OCI-M1 (cell line): Measurements from ENCODE around the gene SMYD3.
"Not testable (repeated sequence)": the region's sequence is repeated elsewhere in the genome, so short reads cannot be mapped to it uniquely, and the experiment has no call there.

Source experiments
- DNase-seq: peaks from one replicate; lab custom pipeline; 2025; lab: John Stamatoyannopoulos, UW

Gene SMYD3

GRCh38 chr1:245834002-245834401, 673.1 kb downstream of the SMYD3 start:
- DNase-seq: no peak

- no peak for DNase-seq
These were observed 674.1 kb downstream of the SMYD3 start for GRCh38 chr1:245832771-245833527.

GRCh38 chr1:245831518-245831917, 675.6 kb downstream of the SMYD3 start:
- no peak for DNase-seq

- DNase-seq: no peak
These were observed 677.3 kb downstream of the SMYD3 start for GRCh38 chr1:245829826-245830225.

GRCh38 chr1:245829194-245829593, 677.9 kb downstream of the SMYD3 start:
- DNase-seq: no peak

GRCh38 chr1:245827301-245827700, 679.8 kb downstream of the SMYD3 start:
- no peak for DNase-seq

- DNase-seq: no peak
These were observed 681.8 kb downstream of the SMYD3 start for GRCh38 chr1:245825128-245825901.

- DNase-seq: no peak
These were observed 683.5 kb downstream of the SMYD3 start for GRCh38 chr1:245823408-245824147.

GRCh38 chr1:245822996-245823395, 684.1 kb downstream of the SMYD3 start:
- no peak for DNase-seq

- DNase-seq: not testable (repeated sequence)
These were observed 688.7 kb downstream of the SMYD3 start for GRCh38 chr1:245818363-245818762.

GRCh38 chr1:245816496-245816895, 690.6 kb downstream of the SMYD3 start:
- DNase-seq: not testable (repeated sequence)

GRCh38 chr1:245814651-245815050, 692.4 kb downstream of the SMYD3 start:
- no peak for DNase-seq

- no peak for DNase-seq
These were observed 694.8 kb downstream of the SMYD3 start for GRCh38 chr1:245812278-245812677.

- no peak for DNase-seq
These were observed 696.2 kb downstream of the SMYD3 start for GRCh38 chr1:245810789-245811337.

GRCh38 chr1:245810181-245810769, 696.8 kb downstream of the SMYD3 start:
- no peak for DNase-seq

- no peak for DNase-seq
These were observed 697.7 kb downstream of the SMYD3 start for GRCh38 chr1:245809361-245809760.

GRCh38 chr1:245807954-245808719, 698.9 kb downstream of the SMYD3 start:
- no peak for DNase-seq

- peak; percentile 37 for DNase-seq
These were observed 699.8 kb downstream of the SMYD3 start for GRCh38 chr1:245807306-245807705.

GRCh38 chr1:245805532-245805931, 701.5 kb downstream of the SMYD3 start:
- no peak for DNase-seq

- DNase-seq: no peak
These were observed 702.4 kb downstream of the SMYD3 start for GRCh38 chr1:245804696-245805095.

- DNase-seq: no peak
These were observed 703.4 kb downstream of the SMYD3 start for GRCh38 chr1:245803666-245804037.
